ENCODE data around the gene TNFAIP2.

GRCh38 chr14:103115845-103116572 is 7.3 kb upstream of the TNFAIP2 start:
- TF ChIP-seq CTCF (conservative IDR thresholded peaks at IDR 0.05 in 1 of 2, IDR thresholded peaks at IDR 0.05 in 1 of 2; ENCODE audit: extremely low read depth in 1 of 2, insufficient read depth in 1 of 2, low read depth in 1 of 2, low read length in 2 of 2): no peak
- TF ChIP-seq EZH2 (IDR thresholded peaks at IDR 0.05; ENCODE audit: borderline replicate concordance, low read length): no peak
